Right cardiac atrium (tissue), 5 donors: Measurements from ENCODE around the gene G6PC1. TPM values are rescaled to one million over a fixed set of nuclear protein-coding genes. Genes with fewer than 3 reads are reported as not detected.
"Not testable (repeated sequence)": the region's sequence is repeated elsewhere in the genome, so short reads cannot be mapped to it uniquely, and the experiment has no call there.

Source experiments
- ATAC-seq, 2 donors: fragments of 200-7000 bp; cut with Tn5 transposase; one replicate each; pipeline versions ENCODE4 v1.8.0 to v1.9.1; 2020; ENCODE audit warnings: moderate library complexity in 2 of 2, mild to moderate bottlenecking in 1 of 2
- DNase-seq, 3 donors: peaks; one replicate each; pipeline ENCODE4 v3.0.0-alpha.2; 2020
- H3K27ac ChIP-seq: one replicate; pipeline ENCODE4 v1.5.1; 2013; ENCODE audit warnings: mild to moderate bottlenecking, low read length, control low read depth, moderate library complexity
- H3K27me3 ChIP-seq: one replicate; pipeline ENCODE4 v1.6.1; 2013; ENCODE audit not compliant: control insufficient read depth, insufficient read depth
- H3K4me1 ChIP-seq: one replicate; pipeline ENCODE4 v1.6.1; 2013; ENCODE audit warnings: low read length; ENCODE audit not compliant: control insufficient read depth, insufficient read depth
- H3K4me3 ChIP-seq: one replicate; pipeline ENCODE4 v1.5.1; 2013; ENCODE audit warnings: low read length, control low read depth
- H3K9me3 ChIP-seq: one replicate; pipeline ENCODE4 v1.6.1; 2013; ENCODE audit warnings: low read length; ENCODE audit not compliant: control insufficient read depth
- WGBS: extraction: QIAGEN DNeasy Blood & Tissue Kit; methylation state at CpG from one replicate; pipeline ENCODE4 v1.1.7; 2013; 5-methylcytosine and 5-hydroxymethylcytosine counted together
- intact Hi-C, 4 donors: fragments of 100-400 bp; cut with DNase I; formaldehyde crosslinking; loops; one replicate each; pipeline versions ENCODE4 v1.11.0 to v1.14.0; 2022 to 2023
- polyA plus RNA-seq: library from polyadenylated mRNA; stranded (reverse); fragments of 200-250 nt; gene quantifications from one replicate; pipeline ENCODE4 v1.2.3, GENCODE V29; 2013
- total RNA-seq, 4 donors: library from RNA; stranded (reverse); fragmentation: NEBNext Ultra II Directional; extraction: Animal tissue kit (Norgen Biotek cat#: 25700); gene quantifications; one replicate each; pipeline ENCODE4 v1.2.1, GENCODE V29; 2021
- donor health status: healthy with polysubstance abuse.
- donor health status: DM: no; HTN: yes; CAD: no.
- donor health status: DM: no; HTN: no; CAD: no.
- donor health status: DM: no; HTN: yes; CAD: no; lungs with severe emphysema.
- donor health status: DM: yes; HTN: yes; CAD: no.

Gene G6PC1
- total and polyA plus RNA-seq, 5 donors = not detected

DNA sequence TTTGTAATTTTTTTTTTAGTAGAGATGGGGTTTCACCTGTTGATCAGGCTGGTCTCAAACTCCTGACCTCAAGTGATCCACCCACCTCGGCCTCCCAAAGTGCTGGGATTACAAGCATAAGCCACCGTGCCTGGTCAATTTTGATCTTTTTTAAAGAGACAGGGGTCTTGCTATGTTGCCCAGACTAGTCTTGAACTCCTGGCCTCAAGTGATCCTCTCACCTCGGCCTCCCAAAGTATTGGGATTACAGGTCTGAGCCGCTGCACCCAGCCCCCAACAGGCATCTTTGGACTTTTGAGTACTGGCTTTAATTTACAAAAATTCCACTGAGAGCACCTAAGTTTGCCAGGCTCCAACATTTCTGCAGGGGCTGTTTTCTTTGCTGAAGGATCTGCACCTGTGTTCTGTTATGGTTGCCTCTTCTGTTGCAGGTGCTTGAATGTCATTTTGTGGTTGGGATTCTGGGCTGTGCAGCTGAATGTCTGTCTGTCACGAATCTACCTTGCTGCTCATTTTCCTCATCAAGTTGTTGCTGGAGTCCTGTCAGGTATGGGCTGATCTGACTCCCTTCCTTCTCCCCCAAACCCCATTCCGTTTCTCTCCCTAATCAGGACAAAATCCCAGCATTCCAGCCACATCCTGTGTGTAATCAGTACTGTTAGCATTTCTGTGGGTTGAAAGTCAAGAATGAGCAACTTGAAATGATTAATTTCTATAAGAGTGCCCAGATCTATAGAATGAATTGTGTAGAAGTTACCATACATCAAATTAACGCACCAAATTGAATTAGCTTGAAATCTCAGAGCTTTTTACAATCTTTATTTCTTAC, 8.5 kb downstream of the G6PC1 start:
- no peak overlapping the region for H3K4me3 ChIP-seq
- no peak for DNase-seq
- intact Hi-C loops = no loop called here
- 76% methylated on average over 7 of the region's 7 CpGs for WGBS
- H3K4me1 ChIP-seq = no peaks in the 10 kb centered on the region
- no peak overlapping the region for H3K27ac ChIP-seq
- H3K27me3 ChIP-seq = no peaks in the 10 kb centered on the region
- no peaks in the 10 kb centered on the region for H3K9me3 ChIP-seq
- ATAC-seq = no peak

DNA sequence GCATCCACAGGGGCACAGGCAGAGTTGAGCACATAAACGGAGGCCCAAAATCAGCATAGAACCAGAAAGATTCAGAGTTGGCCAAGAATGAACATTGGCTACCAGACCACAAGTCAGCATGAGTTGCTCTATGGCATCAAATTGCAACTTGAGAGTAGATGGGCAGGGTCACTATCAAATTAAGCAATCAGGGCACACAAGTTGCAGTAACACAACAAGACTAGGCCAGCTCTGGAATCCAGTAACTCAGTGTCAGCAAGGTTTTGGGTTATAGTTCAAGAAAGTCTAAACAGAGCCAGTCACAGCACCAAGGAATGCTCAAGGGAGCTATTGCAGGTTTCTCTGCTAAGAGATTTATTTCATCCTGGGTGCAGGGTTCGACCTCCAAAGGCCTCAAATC, 12.9 kb downstream of the G6PC1 start:
- 65% methylated on average over 2 of the region's 2 CpGs for WGBS
- no peak for ATAC-seq
- Histone ChIP-seq H3K27me3 (no peaks in the 10 kb centered on the region), H3K9me3 (no peaks in the 10 kb centered on the region), H3K4me3 (no peak overlapping the region), H3K4me1 (no peaks in the 10 kb centered on the region), H3K27ac (no peak overlapping the region)
- DNase-seq = no peak
- intact Hi-C loops = no loop called here

DNA sequence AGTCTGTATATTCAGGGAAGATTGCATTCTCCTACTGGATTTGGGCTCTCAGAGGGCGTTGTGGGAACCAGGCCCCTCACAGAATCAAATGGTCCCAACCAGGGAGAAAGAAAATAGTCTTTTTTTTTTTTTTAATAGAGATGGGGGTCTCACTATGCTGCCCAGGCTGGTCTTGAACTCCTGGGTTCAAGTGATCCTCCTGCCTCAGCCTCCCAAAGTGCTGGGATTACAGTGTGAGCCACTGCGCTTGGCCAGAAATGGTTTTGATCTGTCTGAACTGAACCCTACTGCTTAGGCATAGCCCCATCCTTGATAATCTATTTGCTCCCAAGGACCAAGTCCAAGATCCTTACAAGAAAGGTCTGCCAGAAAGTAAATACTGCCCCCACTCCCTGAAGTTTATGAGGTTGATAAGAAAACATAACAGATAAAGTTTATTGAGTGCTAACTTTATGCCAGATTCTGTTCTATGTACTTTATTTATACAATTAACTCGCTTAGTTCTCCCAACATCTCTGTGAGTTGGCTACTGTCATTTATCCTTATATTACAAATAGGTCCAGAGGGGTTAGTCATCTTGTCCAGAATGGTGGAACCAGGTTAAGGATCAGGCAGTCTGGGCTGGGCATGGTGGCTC, 13.5 kb downstream of the G6PC1 start:
- H3K9me3 ChIP-seq = no peaks in the 10 kb centered on the region
- intact Hi-C loops = no loop called here
- WGBS = 90% methylated on average over 3 of the region's 3 CpGs

DNA sequence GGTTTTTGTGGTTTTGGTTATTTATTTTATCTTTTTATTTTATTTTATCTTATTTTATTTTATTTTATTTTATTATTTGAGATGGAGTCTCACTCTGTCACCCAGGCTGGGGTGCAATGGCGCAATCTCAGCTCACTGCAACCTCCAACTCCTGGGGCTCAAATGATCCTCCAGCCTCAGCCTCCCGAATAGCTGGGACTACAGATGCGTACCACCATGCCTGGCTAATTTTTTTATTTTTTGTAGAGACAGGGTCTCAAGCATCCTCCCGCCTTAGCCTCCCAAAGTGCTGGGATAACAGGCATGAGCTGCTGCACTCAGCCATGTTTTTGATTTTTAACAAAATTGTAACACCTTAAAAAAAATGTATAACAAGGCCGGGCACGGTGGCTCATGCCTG, 14.7 kb downstream of the G6PC1 start:
- intact Hi-C loops, DNase-seq, H3K27ac ChIP-seq, H3K4me1 ChIP-seq, H3K27me3 ChIP-seq, ATAC-seq, H3K4me3 ChIP-seq, H3K9me3 ChIP-seq: not testable (repeated sequence)
- whole genome bisulfite sequencing = 95% methylated on average over 6 of the region's 6 CpGs

More for the DNA sequence above, 13.5 kb downstream of the G6PC1 start:
- H3K27ac ChIP-seq = no peak overlapping the region
- no peak overlapping the region for H3K4me3 ChIP-seq
- H3K4me1 ChIP-seq = no peaks in the 10 kb centered on the region
- ATAC-seq = no peak
- DNase-seq = no peak
- no peaks in the 10 kb centered on the region for H3K27me3 ChIP-seq

DNA sequence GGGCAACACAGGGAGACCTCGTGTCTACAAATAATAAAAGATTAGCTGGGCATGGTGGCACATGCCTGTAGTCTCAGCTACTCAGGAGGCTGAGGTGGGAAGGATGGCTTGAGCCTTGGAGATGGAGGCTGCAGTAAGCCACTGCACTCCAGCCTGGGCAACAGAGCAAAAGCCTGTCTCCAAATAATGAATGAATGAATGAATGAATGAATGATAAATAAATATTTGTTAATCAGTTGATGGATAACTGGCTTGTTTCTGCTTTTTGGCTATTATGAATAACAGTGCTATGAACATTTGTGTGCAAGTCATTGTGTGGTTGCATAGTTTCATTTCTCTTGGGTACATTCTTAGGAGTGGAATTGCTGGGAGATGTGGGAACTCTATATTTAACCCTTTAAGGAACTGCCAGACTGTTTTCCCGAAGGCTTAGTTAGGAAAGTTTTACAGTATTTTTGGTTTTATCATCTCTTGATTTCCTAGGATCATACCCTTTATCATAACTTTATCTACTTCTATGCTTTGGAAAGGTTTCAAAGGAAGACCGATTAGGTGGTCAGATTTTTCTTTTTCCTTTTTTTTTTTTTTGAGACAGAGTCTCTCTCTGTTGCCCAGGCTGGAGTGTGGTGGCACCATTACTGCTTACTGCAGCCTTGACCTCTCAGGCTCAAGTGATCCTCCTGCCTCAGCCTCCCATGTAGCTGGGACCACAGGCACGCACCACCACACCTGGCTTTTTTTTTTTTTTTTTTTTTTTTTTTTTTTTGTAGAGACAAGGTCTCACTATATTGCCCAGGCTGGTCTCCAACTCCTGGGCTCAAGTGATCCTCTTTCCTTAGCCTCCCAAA, 16.0 kb downstream of the G6PC1 start:
- intact Hi-C loops, DNase-seq, H3K9me3 ChIP-seq, ATAC-seq, H3K27ac ChIP-seq, H3K4me3 ChIP-seq, H3K27me3 ChIP-seq, H3K4me1 ChIP-seq: not testable (repeated sequence)
- 87% methylated on average over 4 of the region's 4 CpGs for WGBS

DNA sequence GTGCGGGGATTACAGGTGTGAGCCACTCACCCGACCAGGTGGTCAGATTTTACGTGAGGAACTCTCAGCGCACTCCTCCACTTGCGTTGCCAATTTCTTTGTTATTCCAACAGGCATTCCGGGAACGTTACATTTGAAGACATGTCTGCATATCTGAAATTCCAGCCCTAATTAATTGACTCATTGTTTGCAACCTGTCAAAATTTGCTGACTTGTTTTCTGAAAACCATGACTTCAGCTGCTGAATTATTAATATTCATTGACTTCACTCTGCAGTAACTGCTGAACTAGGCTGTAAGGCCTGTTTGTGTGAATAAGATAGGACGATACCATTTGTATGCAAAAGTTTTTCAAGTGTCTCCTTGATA, 16.6 kb downstream of the G6PC1 start:
- no peak for ATAC-seq
- H3K9me3 ChIP-seq = no peaks in the 10 kb centered on the region
- H3K4me3 ChIP-seq = no peak overlapping the region
- H3K27me3 ChIP-seq = no peaks in the 10 kb centered on the region
- H3K27ac ChIP-seq = no peak overlapping the region
- WGBS = 70% methylated on average over 8 of the region's 8 CpGs
- DNase-seq = no peak
- H3K4me1 ChIP-seq = peaks cover 2% of the 10 kb centered on the region
- intact Hi-C loops = no loop called here

DNA sequence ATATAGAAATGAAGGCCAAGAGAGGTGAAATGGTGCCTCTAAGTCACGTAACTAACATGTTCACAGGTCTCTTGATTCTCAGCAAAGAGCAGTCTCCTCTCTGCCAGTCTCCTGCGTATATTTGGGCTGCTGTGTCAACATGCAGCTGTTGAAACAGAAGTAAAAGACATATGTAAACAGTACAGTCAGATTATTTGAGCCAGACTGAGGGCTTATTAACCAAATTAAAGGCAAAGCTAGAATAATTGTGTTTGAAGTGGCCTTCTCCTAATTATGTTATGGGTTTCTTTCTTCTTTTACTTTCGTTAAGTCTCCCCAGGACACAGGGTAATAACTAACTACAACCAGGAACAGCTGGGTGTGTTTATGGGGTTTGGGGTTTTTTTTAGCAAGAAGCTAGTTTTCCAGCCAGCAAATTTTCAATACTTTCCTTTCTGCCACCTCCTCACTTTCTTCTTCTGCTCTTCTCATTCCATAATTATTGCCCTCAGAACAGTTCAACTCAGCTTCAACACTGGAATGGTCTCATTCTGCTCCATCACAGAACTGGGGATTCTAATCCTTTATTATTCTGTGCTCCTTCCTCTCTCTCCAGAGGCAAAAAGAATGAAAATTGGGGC, 18.4 kb downstream of the G6PC1 start:
- H3K27me3 ChIP-seq = no peaks in the 10 kb centered on the region
- no peak overlapping the region for H3K27ac ChIP-seq
- H3K9me3 ChIP-seq = no peaks in the 10 kb centered on the region
- no peak for ATAC-seq
- 71% methylated on average over 3 of the region's 3 CpGs for WGBS
- no peak overlapping the region for H3K4me3 ChIP-seq
- H3K4me1 ChIP-seq = peaks cover 2% of the 10 kb centered on the region
- intact Hi-C loops = no loop called here
- no peak for DNase-seq

DNA sequence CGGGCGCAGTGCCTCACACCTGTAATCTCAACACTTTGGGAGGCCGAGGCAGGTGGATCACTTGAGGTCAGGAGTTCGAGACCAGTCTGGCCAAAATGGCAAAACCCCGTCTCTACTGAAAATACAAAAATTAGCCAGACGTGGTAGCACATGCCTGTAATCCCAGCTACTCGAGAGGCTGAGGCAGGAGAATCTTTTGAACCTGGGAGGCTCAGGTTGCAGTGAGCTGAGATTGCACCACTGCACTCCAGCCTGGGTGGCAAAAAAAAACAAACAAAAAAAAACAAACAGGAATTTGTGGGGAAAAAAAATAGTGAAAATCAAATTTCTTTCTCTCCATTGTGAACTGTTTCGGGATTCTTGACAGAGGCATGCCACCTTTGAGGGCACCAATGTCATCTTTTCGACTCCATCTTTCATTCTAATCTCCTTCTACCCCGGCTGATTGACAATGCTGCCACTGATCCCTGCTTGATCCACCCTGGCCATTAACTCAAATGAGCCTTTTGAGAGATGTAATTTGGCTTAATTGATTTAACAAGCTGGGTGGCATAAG, 19.0 kb downstream of the G6PC1 start:
- H3K4me1 ChIP-seq, ATAC-seq, H3K27me3 ChIP-seq, intact Hi-C loops, DNase-seq, H3K4me3 ChIP-seq, H3K27ac ChIP-seq, H3K9me3 ChIP-seq: not testable (repeated sequence)
- WGBS = 84% methylated on average over 10 of the region's 10 CpGs

DNA sequence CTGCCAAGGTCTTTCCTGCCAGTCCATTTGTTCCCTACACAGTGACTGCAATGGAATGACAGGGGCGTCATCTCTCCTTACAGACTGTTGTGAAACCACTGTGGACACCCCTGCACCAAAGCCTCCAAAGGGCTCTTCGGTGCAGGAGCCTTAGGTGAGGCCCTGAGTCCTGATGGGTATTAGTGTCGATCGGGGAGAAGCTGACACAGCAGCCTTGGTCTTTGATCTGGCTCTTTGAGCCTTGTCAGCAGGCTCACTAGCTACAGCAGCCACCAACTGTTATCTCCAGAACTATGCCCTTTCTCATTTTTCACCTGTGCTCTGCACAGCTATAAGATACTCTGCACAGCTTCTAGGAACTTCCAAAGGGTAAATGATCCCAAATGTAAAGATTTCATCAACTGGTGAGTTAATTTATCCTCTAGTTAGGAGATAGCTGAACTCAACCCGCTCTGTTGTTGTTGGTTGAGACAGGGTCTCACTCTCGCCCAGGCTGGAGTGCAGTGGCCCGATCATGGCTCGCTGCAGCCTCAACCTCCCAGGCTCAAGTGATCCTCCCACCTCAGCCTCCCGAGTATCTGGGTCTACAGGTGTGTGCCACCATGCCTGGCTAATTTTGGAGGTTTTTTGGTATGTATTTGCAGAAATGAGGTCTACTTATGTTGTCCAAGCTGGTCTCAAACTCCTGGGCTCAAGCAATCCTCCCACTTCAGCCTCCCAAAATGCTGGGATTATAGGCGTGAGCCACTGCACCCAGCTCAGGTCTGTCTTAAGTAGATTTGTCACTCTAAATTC, 19.7 kb downstream of the G6PC1 start:
- intact Hi-C loops = no loop called here
- no peaks in the 10 kb centered on the region for H3K27me3 ChIP-seq
- 81% methylated on average over 10 of the region's 10 CpGs for WGBS
- H3K27ac ChIP-seq = no peak overlapping the region
- H3K9me3 ChIP-seq = no peaks in the 10 kb centered on the region
- H3K4me3 ChIP-seq = no peak overlapping the region
- H3K4me1 ChIP-seq = peaks cover 2% of the 10 kb centered on the region
- DNase-seq (no peak), ATAC-seq (no peak)

DNA sequence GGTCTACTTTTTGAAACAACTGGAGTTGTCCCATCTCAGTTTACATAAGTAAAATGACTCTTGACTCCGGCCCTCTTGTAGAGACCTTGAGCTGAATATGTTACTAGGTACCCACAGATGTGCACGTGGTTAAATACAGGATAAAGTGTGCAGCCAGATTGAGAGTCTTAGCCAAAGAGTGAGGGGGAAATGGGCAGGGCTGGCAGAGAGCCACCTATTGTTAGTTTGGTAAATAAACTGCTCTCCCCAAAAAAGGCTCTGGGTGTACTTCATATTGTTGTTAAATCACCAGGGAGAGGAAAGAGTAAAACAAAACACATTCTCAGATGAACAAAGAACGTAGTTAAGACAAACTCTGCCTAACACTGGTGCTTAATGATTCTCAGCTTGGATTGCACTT, 20.3 kb downstream of the G6PC1 start:
- Histone ChIP-seq H3K27me3 (no peaks in the 10 kb centered on the region), H3K4me3 (no peak overlapping the region), H3K9me3 (no peaks in the 10 kb centered on the region), H3K4me1 (peaks cover 2% of the 10 kb centered on the region), H3K27ac (no peak overlapping the region)
- WGBS = 39% methylated on average over 3 of the region's 3 CpGs
- intact Hi-C loops = no loop called here
- peak; percentile 51 to 66 for ATAC-seq
- DNase-seq = peak in 1 of 3 donors; percentile 59
